K562 (cell line): ENCODE results near the gene TSPAN18. TPM values are rescaled to one million over a fixed set of nuclear protein-coding genes. Genes with fewer than 3 reads are reported as not detected.

ENCODE experiments used
- ATAC-seq: fragments of 200-7000 bp; cut with Tn5 transposase; 3 replicates; pipeline ENCODE4 v1.9.1; 2020; ENCODE audit warnings: moderate library complexity
- BruUV-seq: library from RNA; stranded (reverse); fragments of 400-500 nt; replicated peaks from 2 replicates; lab custom pipeline; 2021; lab: Mats Ljungman, UMichigan
- CTCF ChIA-PET: fragments of 300-600 bp; formaldehyde crosslinking; extraction: SDS; loops from one replicate; lab custom pipeline; 2021; ENCODE audit warnings: low intra/inter-chr PET ratio; lab: Yijun Ruan, JAX
- POLR2A ChIA-PET: fragments of 300-600, 350-650 bp; sonication (Branson Sonifier 250); formaldehyde crosslinking; extraction: SDS; loops from one replicate; lab custom pipeline; 2021; ENCODE audit warnings: antibody characterized with exemption, inconsistent platforms; lab: Yijun Ruan, JAX
- DNase-seq, 4 experiments: peaks; one replicate each; pipeline versions ENCODE4 v3.0.0 to v3.0.0-alpha.2; 2011 to 2018; ENCODE audit warnings: low spot score in 3 of 4, mixed read lengths in 3 of 4; ENCODE audit errors: extremely low read depth in 1 of 4
- FAIRE-seq: peaks from 2 replicates; lab custom pipeline; 2011; peaks lifted over from hg19 to GRCh38; lab: Jason Lieb, UNC
- H2AFZ ChIP-seq: 2 replicates; pipeline ENCODE4 v1.6.0; 2011; ENCODE audit warnings: low read depth, low read length, control low read depth, inconsistent platforms
- H3K27ac ChIP-seq: fragments of 200-600 bp; 3 replicates; pipeline ENCODE4 v1.8.0; 2011; ENCODE audit warnings: low read depth, mild to moderate bottlenecking, control low read depth, inconsistent platforms, low read length, moderate library complexity, mixed read lengths; ENCODE audit errors: extremely low read depth
- H3K27me3 ChIP-seq, 2 experiments: fragments of 300-600 bp in 1 of 2; 2 replicates in 1 of 2; 3 replicates in 1 of 2; pipeline versions ENCODE4 v1.6.0 to v1.8.0; 2011; ENCODE audit warnings: inconsistent platforms in 2 of 2, low read length in 2 of 2, mild to moderate bottlenecking in 1 of 2, mixed read lengths in 1 of 2, moderate library complexity in 1 of 2; ENCODE audit not compliant: control insufficient read depth in 2 of 2, insufficient read depth in 2 of 2
- H3K36me3 ChIP-seq: fragments of 300-600 bp; 3 replicates; pipeline ENCODE4 v1.8.0; 2011; ENCODE audit warnings: mild to moderate bottlenecking, low read length, inconsistent platforms; ENCODE audit not compliant: control insufficient read depth, insufficient read depth
- H3K4me1 ChIP-seq, 2 experiments: fragments of 200-600 bp in 1 of 2; replicated peaks in 1 of 2; 2 replicates in 1 of 2; 3 replicates in 1 of 2; pipeline versions ENCODE4 v1.5.1 to v1.8.0; 2011; ENCODE audit warnings: inconsistent platforms in 2 of 2, low read length in 2 of 2, mild to moderate bottlenecking in 1 of 2, mixed read lengths in 1 of 2, moderate library complexity in 1 of 2; ENCODE audit not compliant: control insufficient read depth in 2 of 2, insufficient read depth in 2 of 2
- H3K4me2 ChIP-seq: 2 replicates; pipeline ENCODE4 v1.6.1; 2011; ENCODE audit warnings: low read length, control low read depth, inconsistent platforms, mixed read lengths; ENCODE audit not compliant: insufficient read depth
- H3K4me3 ChIP-seq: fragments of 200-600 bp; sonication (generic), shearing (Covaris generic); 2 replicates; pipeline ENCODE4 v1.5.1; 2016; ENCODE audit warnings: control low read depth, inconsistent platforms
- H3K79me2 ChIP-seq: fragments of 200-600 bp; 3 replicates; pipeline ENCODE4 v1.8.0; 2011; ENCODE audit warnings: low read length, inconsistent platforms; ENCODE audit not compliant: control insufficient read depth, insufficient read depth
- H3K9ac ChIP-seq, 2 experiments: 2 replicates each; pipeline versions ENCODE4 v1.6.0 to v1.6.1; 2011; ENCODE audit warnings: low read depth in 2 of 2, low read length in 2 of 2, control low read depth in 1 of 2, inconsistent platforms in 1 of 2, mild to moderate bottlenecking in 1 of 2, mixed read lengths in 1 of 2; ENCODE audit not compliant: insufficient read depth in 1 of 2
- H3K9me1 ChIP-seq: one replicate; pipeline ENCODE4 v1.6.0; 2011; ENCODE audit warnings: inconsistent platforms, mild to moderate bottlenecking, low read length, moderate library complexity; ENCODE audit not compliant: control insufficient read depth, insufficient read depth
- H3K9me3 ChIP-seq: replicated peaks from 2 replicates; pipeline ENCODE4 v1.5.1; 2011; ENCODE audit warnings: low read depth, low read length, inconsistent platforms; ENCODE audit not compliant: control insufficient read depth, insufficient read depth
- H4K20me1 ChIP-seq: replicated peaks from 2 replicates; pipeline ENCODE4 v1.6.1; 2011; ENCODE audit warnings: low read length, inconsistent platforms, mixed read lengths; ENCODE audit not compliant: control insufficient read depth, insufficient read depth
- CCNT2 ChIP-seq: IDR thresholded peaks from 2 replicates; pipeline ENCODE4 v1.6.1; 2011; ENCODE audit warnings: borderline replicate concordance, low read depth, mild to moderate bottlenecking, moderate library complexity, mixed read lengths, low read length; ENCODE audit not compliant: insufficient read length; ENCODE audit errors: extremely low read depth
- CHD4 ChIP-seq: fragments of 200-600 bp; sonication (generic); IDR thresholded peaks from 3 replicates; pipeline ENCODE4 v1.6.1; 2012; ENCODE audit warnings: low read depth, mild to moderate bottlenecking, mixed read lengths, low read length, inconsistent platforms; ENCODE audit not compliant: insufficient read depth, insufficient replicate concordance, poor library complexity, severe bottlenecking
- DACH1 ChIP-seq: fragments of 450-650 bp; IDR thresholded peaks from 2 replicates; pipeline ENCODE4 v1.6.1; 2018; ENCODE audit not compliant: partially characterized antibody
- DIDO1 ChIP-seq: fragments of 450-650 bp; IDR thresholded peaks from 2 replicates; pipeline ENCODE4 v1.6.1; 2016; ENCODE audit warnings: low read depth, missing biosample characterization, missing genetic modification characterization
- GATAD2A ChIP-seq: fragments of 450-650 bp; IDR thresholded peaks from 2 replicates; pipeline ENCODE4 v1.6.1; 2017
- HEY1 ChIP-seq: fragments of 250-450 bp; sonication (Bioruptor Pico); IDR thresholded peaks from 2 replicates; pipeline ENCODE4 v1.5.0; 2020; ENCODE audit warnings: mild to moderate bottlenecking, moderate library complexity, borderline replicate concordance
- HNRNPH1 ChIP-seq: fragments of 200-400 bp; formaldehyde crosslinking; optimal IDR thresholded peaks from 2 replicates; pipeline ENCODE3; 2017; ENCODE audit warnings: low read depth, mild to moderate bottlenecking, low read length, moderate library complexity
- MAFF ChIP-seq: IDR thresholded peaks from 2 replicates; pipeline ENCODE4 v1.6.1; 2012; ENCODE audit warnings: low read length, improper control_type of control experiment
- NELFE ChIP-seq: IDR thresholded peaks from 2 replicates; pipeline ENCODE4 v1.6.1; 2011; ENCODE audit warnings: mild to moderate bottlenecking; ENCODE audit not compliant: insufficient read depth, insufficient read length
- ZNF764 ChIP-seq: fragments of 250-450 bp; sonication (Bioruptor Pico); IDR thresholded peaks from 2 replicates; pipeline ENCODE4 v1.4.0; 2020; ENCODE audit warnings: low read depth, mild to moderate bottlenecking, moderate library complexity
- whole genome bisulfite sequencing: fragments of 100-300 bp; shearing (Covaris generic); methylation state at CpG from one replicate; pipeline ENCODE4 v1.1.6; 2016; ENCODE audit warnings: low coverage, mixed read lengths; ENCODE audit not compliant: insufficient coverage; ENCODE audit errors: missing lambda C conversion rate; 5-methylcytosine and 5-hydroxymethylcytosine counted together
- in situ Hi-C: fragments of 300-500 bp; cut with MboI; formaldehyde crosslinking; loops from 4 replicates; pipeline ENCODE4 v1.15.0; 2018; ENCODE audit warnings: inconsistent platforms, mixed read lengths
- intact Hi-C: fragments of 100-400 bp; cut with micrococcal nuclease; formaldehyde crosslinking; loops from 2 replicates; pipeline ENCODE4 v1.14.2; 2022
- polyA plus RNA-seq, 8 experiments: library from polyadenylated mRNA; depleted of rRNA in 4 of 8; stranded (reverse) in 5 of 8; unstranded in 3 of 8; fragments of >200 nt; fragmentation: Nextera tagmentation in 2 of 8; fragmentation: Illumina TruSeq in 1 of 8; extraction: Ambion mirVana in 2 of 8; extraction: Trizol in 1 of 8; gene quantifications; 2 replicates each; pipeline versions ENCODE4 v1.2.1 to v1.2.3, GENCODE V29; 2011 to 2014; ENCODE audit warnings: inconsistent platforms in 1 of 8, missing spikeins in 1 of 8
- total RNA-seq, 7 experiments: library from RNA; depleted of rRNA in 6 of 7; stranded (reverse); fragments of >200 nt in 6 of 7; fragmentation: Illumina TruSeq in 2 of 7; extraction: Trizol in 2 of 7; gene quantifications; 2 replicates each; pipeline versions ENCODE4 v1.2.1 to v1.2.3, GENCODE V29; 2011 to 2021; ENCODE audit warnings: low replicate concordance in 1 of 7
- TF ChIP-seq, protein P1 (sequence below): fragments of 250-450 bp; sonication (Bioruptor Pico); IDR thresholded peaks from 2 replicates; pipeline ENCODE4 v1.5.0; 2022; ENCODE audit warnings: mild to moderate bottlenecking
- TF ChIP-seq, protein P2 (sequence below), 2 experiments: fragments of 450-650 bp in 1 of 2; IDR thresholded peaks; 2 replicates each; pipeline ENCODE4 v1.6.1; 2011 to 2017; ENCODE audit warnings: low read depth in 2 of 2, antibody characterized with exemption in 1 of 2, borderline replicate concordance in 1 of 2, low read length in 1 of 2, mild to moderate bottlenecking in 1 of 2, mixed read lengths in 1 of 2; ENCODE audit not compliant: control insufficient read depth in 1 of 2
- TF ChIP-seq, protein P3 (sequence below): sonication (generic); formaldehyde crosslinking; IDR thresholded peaks from 2 replicates; pipeline ENCODE4 v1.8.1; 2022; ENCODE audit warnings: missing genetic modification reagents

Gene TSPAN18
- total and polyA plus RNA-seq, 9 of the 15 experiments (the other 6 are each of a cell fraction or from before 2014, with no cell fraction given): 0.17 to 0.35 (median 0.22) TPM; not detected in 4

DNA sequence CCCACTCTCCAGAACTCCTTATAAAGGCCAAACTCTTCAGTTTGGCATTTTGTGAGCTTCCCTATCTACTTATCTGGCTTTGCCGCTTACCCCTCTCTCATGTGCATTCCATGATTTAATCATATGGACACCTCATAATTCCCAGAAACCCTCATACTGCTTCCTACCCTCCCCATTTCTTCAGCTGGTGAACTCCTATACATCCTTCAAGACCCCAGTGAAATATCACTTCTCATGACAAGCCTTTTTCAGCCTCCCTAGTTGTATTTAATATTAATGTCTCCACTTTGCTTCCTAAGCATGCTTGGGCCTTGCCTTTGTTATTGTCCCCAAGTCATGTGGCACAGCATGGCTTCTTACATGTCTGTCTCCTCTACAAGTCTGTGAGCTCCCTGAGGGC, 13.7 kb upstream of the TSPAN18 start (continued):
- TF ChIP-seq, protein P1, sequence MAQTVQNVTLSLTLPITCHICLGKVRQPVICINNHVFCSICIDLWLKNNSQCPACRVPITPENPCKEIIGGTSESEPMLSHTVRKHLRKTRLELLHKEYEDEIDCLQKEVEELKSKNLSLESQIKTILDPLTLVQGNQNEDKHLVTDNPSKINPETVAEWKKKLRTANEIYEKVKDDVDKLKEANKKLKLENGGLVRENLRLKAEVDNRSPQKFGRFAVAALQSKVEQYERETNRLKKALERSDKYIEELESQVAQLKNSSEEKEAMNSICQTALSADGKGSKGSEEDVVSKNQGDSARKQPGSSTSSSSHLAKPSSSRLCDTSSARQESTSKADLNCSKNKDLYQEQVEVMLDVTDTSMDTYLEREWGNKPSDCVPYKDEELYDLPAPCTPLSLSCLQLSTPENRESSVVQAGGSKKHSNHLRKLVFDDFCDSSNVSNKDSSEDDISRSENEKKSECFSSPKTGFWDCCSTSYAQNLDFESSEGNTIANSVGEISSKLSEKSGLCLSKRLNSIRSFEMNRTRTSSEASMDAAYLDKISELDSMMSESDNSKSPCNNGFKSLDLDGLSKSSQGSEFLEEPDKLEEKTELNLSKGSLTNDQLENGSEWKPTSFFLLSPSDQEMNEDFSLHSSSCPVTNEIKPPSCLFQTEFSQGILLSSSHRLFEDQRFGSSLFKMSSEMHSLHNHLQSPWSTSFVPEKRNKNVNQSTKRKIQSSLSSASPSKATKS (CRISPR knock-in tag): no peak
- no peak for TF ChIP-seq HEY1 (CRISPR knock-in tag)
- no peak for TF ChIP-seq CCNT2
- TF ChIP-seq NELFE: no peak
- no peak for TF ChIP-seq DIDO1
- TF ChIP-seq DACH1: no peak
- no peak for TF ChIP-seq ZNF764 (CRISPR knock-in tag)
- TF ChIP-seq GATAD2A: no peak

DNA sequence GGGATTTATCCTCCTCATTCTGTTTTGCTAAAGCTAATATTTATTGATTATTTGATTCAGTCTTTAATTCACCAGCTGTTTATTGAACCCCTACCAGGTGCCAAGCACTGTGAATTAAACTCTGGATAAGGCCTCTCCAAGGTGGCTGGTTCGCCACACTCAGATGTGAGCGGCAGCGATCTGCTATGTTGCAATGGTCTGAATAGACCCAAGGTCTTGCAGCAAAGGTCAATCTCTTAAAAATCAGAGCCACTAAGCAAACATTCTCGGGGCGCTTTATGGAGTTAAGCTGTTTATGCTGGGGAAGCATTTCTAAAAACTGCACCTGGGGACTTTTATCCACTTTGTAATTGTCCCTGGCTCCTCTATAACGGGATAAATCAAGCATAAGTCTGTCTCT, 10.5 kb upstream of the TSPAN18 start:
- FAIRE-seq (no peak), DNase-seq (no peak), ATAC-seq (no peak)
- H3K4me3 ChIP-seq: no peak overlapping the region
- H3K9me3 ChIP-seq: no peaks in the 10 kb centered on the region
- WGBS: 0% methylated on average over 6 of the region's 6 CpGs
- H4K20me1 ChIP-seq: no peaks in the 10 kb centered on the region
- peaks cover 18 to 38% of the 10 kb centered on the region in 2 experiments; a peak in 4 of 5 replicates for H3K27me3 ChIP-seq
- no peaks in the 10 kb centered on the region; a peak in 1 of 5 replicates for H3K4me1 ChIP-seq
- no peaks in the 10 kb centered on the region for H3K79me2 ChIP-seq
- ChIA-PET CTCF (no interaction called here), POLR2A (interaction anchor here (1.1 kb wide), 1 partner anchor 9 kb away, joined by 4 read pairs; no protein-coding TSS in a partner anchor)
- H3K36me3 ChIP-seq: no peaks in the 10 kb centered on the region
- H3K9ac ChIP-seq: no peak overlapping the region
- intact Hi-C loops: no loop called here
- no peak overlapping the region for H2AFZ ChIP-seq
- H3K27ac ChIP-seq: no peak overlapping the region
- no peak overlapping the region for H3K4me2 ChIP-seq
- in situ Hi-C loops: no loop called here
- H3K9me1 ChIP-seq: no peaks in the 10 kb centered on the region
- no TSS peak for BruUV-seq
- no peak for TF ChIP-seq MAFF
- TF ChIP-seq, protein P2, sequence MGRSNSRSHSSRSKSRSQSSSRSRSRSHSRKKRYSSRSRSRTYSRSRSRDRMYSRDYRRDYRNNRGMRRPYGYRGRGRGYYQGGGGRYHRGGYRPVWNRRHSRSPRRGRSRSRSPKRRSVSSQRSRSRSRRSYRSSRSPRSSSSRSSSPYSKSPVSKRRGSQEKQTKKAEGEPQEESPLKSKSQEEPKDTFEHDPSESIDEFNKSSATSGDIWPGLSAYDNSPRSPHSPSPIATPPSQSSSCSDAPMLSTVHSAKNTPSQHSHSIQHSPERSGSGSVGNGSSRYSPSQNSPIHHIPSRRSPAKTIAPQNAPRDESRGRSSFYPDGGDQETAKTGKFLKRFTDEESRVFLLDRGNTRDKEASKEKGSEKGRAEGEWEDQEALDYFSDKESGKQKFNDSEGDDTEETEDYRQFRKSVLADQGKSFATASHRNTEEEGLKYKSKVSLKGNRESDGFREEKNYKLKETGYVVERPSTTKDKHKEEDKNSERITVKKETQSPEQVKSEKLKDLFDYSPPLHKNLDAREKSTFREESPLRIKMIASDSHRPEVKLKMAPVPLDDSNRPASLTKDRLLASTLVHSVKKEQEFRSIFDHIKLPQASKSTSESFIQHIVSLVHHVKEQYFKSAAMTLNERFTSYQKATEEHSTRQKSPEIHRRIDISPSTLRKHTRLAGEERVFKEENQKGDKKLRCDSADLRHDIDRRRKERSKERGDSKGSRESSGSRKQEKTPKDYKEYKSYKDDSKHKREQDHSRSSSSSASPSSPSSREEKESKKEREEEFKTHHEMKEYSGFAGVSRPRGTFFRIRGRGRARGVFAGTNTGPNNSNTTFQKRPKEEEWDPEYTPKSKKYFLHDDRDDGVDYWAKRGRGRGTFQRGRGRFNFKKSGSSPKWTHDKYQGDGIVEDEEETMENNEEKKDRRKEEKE (IDR thresholded peaks at IDR 0.05; ENCODE audit: borderline replicate concordance in 1 of 2, control insufficient read depth in 1 of 2, low read depth in 2 of 2, low read length in 1 of 2): no peak
- TF ChIP-seq CHD4: no peak
- TF ChIP-seq HNRNPH1: no peak
- TF ChIP-seq, protein P3, sequence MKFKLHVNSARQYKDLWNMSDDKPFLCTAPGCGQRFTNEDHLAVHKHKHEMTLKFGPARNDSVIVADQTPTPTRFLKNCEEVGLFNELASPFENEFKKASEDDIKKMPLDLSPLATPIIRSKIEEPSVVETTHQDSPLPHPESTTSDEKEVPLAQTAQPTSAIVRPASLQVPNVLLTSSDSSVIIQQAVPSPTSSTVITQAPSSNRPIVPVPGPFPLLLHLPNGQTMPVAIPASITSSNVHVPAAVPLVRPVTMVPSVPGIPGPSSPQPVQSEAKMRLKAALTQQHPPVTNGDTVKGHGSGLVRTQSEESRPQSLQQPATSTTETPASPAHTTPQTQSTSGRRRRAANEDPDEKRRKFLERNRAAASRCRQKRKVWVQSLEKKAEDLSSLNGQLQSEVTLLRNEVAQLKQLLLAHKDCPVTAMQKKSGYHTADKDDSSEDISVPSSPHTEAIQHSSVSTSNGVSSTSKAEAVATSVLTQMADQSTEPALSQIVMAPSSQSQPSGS (CRISPR knock-in tag): no peak
